Dedifferentiated amniotic fluid mesenchymal stem cell (primary cell): ENCODE results near the gene TMCC1.
"Not testable (repeated sequence)": the region's sequence is repeated elsewhere in the genome, so short reads cannot be mapped to it uniquely, and the experiment has no call there.

Experiments used
- DNase-seq: peaks from one replicate; pipeline ENCODE4 v3.0.0-alpha.2; 2016; ENCODE audit errors: extremely low spot score

Gene TMCC1

DNA sequence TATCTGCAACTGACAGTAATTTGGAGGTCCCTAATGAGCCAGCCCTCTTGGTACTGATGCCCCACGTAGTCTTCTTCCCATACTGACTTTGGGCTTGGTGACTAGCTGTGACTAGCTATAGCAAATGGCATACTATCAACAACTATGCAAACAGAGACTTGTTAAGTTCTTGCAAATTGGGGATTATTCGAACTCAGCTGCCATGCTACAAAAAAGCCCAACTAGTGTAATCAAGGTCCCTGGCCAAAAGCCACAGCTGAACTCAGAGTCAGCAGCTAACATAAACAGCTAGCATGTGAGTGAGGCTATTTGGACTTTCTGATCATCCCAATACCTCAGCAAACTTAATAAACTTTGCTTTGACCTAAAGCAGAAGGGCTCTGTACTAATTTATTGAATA is 165.8 kb downstream of the TMCC1 start:
- DNase-seq = no peak

DNA sequence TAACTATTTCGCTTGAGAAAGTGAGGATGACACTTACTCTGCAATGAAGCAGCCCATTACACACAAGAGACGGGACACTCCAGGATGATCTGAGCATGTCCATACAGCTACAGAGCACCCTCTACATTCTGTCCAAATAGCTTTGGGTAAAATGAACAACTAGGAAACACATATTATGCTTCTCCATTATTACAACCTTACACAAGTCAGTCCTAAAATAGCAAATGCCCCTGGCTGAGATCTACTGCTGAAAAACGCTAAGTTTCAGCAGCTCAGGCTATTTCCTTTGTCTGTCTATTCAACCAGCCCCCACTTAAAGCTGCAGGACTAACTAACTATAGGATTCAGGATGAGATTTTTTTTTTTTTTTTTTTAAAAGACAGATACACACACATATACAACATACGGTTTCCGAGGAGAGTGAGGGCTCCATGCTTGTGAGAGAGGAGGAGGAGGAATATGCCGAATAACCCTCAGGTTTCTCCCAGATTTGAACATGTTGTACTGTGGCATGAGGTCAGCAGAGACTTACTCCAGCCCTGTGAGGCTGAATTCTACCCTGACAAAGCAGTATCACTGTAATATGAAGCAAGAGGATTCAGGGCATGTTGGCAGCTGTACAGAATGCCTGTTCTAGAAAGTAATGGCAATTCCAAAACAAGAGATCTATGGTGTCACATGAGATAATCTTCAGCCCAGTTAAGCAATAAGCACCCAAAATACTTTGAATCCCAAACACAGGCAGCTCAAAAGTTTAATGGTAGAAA is 169.8 kb downstream of the TMCC1 start:
- DNase-seq = peak; percentile 92

DNA sequence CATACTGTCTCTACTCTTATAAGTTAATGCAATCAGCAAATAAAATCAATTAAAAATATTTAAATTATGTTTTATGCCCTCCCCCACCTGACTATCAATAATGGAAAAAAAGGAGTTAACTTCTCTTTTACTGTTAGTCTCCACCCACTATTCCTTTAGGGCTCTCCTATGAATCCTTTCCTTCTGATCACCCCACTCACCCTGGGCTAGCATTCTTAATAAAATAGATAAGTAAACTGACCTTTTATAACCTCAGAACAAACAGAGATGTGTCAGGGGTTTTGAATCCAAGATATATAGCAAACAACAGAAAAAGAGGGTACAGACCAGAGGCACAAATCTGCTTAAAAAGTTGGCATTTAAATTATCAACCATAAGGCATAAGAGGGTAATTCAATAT is 171.0 kb downstream of the TMCC1 start:
- DNase-seq = no peak

DNA sequence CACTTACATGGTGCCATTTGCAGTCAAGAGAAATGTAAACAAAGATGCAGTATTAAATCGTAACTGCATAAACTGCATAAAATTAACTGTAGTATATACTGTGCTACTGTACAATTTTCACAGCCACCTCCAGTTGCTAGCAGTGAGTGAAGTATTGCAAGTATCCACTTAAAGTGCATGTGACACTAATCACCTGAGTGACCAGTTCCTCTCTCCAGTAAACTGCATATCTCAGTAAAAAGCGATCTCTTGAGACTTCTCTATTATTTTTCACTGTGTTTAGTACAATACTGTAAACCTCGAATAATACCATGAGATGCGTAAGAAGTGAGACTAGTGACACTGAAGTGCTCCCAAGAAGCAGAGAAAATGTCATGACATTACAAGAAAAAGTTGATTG is 175.3 kb downstream of the TMCC1 start:
- no peak for DNase-seq

DNA sequence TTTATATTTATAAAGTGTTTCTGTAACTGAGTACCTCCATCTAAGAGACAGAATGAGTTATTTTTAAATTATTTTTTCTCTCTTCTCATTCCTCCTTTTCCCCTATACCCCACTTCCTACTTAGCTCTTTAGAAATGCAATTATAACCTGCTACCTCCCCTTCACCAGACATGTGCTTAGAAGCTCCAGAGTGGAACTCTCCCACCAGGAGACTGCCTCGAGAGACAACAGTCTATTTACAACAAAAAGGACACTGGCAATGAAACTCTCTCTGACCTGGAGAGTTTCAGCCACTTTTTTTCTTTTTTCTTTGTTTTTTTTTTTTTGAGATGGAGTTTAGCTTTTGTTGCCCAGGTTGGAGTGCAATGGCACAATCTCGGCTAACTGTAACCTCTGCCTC is 177.7 kb downstream of the TMCC1 start:
- no peak for DNase-seq

DNA sequence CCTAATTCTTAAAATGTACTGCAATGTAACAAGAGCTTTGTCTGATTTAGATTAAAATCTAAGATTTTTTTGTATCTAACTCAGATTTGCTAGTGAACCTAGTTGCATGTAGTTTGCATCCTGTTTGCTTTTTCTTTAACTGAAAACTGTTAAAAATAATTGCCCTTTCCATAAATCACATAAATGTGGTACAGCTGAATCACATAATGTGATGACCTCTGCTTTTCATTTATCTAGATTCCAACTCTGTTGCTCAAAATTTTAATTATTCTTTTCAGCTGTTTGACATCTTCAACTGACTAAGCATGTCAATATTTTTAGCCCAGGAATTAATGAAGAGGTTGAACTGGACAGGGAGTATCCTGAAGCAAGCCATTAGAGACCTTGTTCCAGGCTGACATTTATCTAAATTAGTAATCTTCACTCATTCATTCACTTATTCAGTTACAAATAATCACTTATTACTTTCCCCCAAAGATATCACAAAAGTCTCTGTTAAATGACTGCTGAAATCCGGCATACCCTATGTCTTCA is 185.1 kb downstream of the TMCC1 start:
- no peak for DNase-seq

DNA sequence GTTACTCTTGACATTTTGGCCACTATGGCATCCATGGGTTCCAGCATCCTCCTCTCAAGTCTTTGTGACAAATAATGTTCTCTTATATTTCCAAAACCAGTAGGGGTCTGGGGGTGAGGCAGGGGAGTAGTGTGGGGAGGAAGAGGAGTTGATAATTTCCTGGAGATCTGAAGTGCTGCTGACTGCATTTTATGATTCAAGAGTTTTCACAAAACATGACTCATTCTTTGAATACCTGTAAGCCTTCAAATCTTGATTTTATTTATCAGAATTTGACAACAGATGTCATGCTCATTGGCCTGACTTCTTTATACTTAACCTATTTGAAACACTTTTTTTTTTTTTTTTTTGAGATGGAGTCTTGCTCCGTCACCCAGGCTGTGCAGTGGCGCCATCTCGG is 188.2 kb downstream of the TMCC1 start:
- no peak for DNase-seq

DNA sequence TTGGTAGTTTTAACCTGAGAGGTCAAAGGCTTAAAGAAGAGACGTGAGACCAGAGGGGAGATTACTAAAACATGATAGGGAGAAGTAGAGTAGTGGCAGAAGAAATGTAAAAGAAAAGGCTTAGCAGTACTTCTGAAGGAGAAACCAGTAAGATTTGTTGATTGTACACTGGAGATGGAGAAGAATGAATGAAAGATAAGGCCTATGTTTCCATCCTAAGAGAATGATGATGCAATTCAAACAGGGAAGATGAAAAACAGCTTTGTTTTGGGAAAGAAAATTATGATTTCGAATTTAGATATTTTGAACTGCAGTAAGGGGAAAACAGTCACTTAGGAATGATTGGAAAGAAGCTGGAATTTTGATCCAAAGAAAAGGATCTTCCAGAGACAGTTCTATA is 189.6 kb downstream of the TMCC1 start:
- peak; percentile 26 for DNase-seq

DNA sequence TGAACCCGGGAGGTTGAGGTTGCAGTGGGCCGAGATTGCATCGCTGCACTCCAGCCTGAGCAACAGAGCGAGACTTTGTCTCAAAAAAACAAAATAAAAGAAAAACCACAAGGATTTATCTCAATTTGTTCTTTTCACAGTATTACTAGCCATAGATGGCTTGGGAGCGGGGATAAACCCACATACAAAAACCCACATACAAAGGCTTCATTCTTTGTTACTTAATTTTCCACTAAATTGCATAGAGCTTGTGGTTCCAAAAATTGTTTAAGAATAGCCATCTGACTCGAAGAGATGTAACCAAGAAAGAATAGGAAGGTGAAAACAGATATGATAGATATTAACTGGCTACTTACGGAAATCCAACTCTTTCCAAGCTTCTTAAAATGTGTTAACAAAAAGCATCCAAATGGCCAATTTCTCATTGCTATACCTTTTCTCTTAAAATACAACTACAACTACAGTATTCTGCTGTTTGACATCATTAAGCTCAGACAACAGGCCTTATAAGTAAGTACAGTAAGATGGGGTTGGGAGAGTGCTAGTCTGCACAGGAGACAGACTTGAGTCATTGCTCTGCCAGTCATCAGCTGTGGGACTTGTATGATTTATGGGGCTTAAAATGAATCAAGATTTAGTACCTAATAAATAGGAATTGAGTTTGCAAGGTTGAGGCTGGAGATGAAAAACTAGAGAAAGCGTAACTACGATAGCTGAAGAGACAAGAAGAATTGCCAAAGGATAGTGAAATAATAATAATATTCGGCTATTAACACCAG is 190.4 kb downstream of the TMCC1 start:
- no peak for DNase-seq

DNA sequence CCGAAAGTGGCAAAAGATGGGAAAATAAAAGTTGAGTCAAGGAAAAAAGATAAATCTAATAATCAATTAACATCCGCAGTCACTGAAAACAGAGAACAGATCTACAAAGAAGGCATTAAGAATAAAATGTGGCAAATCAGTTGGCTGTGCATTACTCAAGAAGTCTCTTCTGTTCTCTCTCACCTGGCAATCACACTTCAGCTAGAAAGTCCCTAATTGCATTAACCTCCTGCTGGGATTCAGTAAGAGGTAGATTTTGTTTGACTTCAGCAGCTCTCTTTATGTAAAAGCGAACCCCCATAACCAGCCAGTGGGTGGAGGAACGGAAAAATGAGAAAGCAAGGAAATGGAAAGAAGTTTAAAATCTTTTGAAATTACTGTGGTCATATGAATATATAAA is 192.3 kb downstream of the TMCC1 start:
- DNase-seq = no peak

DNA sequence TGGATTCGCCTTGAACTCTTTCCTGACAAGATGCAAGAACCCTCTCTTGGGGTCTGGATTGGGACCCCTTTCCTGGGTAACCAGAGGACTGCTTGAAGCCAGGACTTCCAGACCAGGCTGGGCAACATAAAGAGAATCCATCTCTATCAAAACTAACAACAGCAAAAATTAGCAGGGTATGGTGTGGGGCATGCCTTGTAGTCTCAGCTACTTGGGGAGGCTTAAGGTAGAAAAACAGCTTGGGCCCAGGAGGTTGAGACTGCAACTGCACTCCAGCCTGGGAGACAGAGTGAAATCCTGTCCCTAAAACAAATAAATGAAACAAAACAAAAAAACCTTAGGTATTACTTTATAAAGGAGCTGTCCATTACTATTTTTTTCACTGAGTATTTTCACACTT is 193.9 kb downstream of the TMCC1 start:
- no peak for DNase-seq

DNA sequence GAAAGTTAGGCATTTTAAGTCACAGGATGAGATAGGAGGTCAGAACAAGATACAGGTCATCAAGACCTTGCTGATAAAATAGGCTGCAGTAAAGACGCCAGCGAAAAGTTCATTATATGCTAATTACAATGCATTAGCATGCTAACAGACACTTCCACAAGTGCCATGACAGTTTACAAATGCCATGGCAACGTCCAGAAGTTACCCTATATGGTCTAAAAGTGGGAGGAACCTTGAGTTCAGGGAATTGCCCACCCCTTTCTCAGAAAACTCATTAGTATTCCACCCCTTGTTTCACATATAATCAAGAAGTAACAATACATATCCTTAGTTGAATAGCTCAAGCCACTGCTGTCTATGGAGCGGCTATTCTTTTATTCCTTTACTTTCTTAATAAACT is 194.3 kb downstream of the TMCC1 start:
- DNase-seq = no peak

DNA sequence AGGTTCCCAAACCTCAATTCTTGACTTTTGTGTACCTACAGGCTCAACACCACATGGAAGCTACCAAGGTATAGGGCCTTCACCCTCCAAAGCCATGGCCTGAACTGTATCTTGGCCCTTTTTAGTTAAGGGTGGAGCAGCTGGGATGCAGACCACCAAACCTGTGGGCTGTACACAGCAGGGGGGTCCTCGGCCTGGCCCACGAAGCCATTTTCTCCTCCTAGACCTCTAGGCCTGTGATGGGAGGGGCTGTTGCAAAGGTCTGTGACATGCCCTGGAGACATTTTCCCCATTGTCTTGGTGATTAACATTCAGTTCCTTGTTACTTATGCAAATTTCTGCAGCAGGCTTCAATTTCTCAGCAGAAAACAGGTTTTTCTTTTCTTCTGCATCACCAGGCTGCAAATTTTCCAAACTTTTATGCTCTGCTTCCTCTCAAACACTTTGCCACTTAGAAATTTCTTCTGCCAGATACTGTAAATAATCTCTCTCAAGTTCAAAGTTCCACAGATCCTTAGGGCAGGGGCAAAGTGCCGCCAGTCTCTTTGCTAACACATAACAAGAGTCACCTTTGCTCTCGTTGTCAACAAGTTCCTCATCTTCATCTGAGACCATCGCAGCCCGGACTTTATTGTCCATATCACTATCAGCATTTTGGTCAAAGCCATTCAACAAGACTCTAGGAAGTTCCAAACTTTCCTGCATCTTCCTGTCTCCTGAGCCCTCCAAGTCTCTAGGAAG is 196.1 kb downstream of the TMCC1 start:
- no peak for DNase-seq

DNA sequence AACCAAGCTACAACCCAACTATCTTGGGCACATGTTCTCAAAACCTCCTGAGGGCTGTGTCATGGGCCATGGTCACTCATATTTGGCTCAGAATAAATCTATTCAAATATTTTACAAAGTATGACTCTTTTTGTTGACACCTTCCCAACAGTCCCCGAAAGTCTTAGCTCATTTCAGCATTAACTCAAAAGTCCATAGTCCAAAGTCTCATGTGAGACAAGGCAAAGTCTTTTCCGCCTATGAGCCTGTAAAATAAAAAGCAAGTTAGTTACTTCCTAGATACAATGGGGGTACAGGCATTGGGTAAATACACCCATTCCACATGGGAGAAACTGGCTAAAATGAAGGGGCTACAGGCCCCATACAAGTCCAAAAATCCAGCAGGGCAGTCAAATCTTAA is 197.1 kb downstream of the TMCC1 start:
- DNase-seq = not testable (repeated sequence)

DNA sequence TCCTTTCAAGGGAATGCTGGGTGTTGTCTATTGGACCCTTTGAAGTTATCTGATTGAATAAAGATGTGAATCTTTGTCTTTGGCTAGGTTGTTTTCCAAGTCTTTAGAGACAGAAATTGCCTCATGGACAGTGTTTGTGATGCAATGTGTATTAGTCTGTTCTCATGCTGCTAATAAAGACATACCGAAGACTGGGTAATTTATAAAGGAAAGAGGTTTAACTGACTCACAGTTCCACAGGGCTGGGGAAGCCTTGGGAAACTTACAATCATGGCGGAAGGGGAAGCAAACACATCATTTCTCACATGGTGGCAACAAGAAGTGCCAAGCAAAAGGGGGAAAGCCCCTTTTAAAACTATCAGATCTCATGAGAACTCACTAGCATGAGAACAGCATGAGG is 198.3 kb downstream of the TMCC1 start:
- DNase-seq = no peak

DNA sequence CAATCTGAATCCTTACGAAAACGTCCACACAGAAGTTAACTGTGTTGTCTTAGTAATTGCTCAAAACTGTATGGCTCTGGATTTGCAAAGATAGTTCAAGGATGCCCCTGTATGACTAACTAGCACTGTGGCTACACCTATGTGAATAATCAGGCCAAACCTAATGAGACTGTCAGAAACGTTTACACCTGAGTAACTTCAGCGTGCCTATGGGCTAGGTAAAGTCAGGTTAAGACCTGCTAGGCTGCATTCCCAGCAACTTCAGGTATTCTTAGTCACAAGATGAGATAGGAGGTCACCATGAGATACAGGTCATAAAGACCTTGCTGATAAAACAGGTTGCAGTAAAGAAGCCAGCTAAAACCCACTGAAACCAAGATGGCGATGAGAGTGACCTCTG is 199.3 kb downstream of the TMCC1 start:
- DNase-seq = no peak

DNA sequence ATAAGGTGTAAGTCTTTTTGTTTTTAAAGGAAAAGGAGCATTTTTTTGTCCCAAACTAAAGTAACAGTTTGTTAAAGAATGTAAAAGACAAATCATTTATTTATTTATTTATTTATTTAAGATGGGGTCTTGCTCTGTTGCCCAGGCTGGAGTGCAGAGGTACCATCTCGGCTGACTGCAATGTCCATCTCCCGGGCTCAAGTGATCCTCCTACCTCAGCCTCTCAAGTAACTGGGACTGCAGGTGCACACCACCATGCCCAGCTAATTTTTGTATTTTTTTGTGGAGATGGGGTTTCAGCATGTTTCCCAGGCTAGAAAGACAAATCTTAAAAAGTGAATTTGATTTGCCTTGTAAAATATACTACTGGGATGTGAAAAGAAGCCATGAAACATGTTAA is 200.8 kb downstream of the TMCC1 start:
- no peak for DNase-seq

DNA sequence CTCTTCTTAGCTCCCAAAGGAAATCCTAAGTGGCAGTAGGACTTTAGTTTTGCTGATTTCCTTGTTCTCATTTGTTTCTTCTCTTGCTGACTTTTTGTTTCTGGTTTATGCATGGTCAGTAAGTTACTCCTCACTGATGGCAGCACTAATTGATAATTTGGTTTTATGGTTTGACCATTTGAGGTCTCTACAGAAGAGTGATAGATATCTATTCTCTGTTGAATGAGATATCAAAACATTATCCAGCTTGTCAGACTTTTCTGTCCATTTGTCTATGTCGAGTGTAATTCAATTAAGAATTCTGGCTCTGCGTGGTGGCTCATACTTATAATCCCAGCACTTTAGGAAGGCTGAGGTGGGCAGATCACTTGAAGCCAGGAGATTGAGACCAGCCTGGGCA is 202.5 kb downstream of the TMCC1 start:
- DNase-seq = no peak

DNA sequence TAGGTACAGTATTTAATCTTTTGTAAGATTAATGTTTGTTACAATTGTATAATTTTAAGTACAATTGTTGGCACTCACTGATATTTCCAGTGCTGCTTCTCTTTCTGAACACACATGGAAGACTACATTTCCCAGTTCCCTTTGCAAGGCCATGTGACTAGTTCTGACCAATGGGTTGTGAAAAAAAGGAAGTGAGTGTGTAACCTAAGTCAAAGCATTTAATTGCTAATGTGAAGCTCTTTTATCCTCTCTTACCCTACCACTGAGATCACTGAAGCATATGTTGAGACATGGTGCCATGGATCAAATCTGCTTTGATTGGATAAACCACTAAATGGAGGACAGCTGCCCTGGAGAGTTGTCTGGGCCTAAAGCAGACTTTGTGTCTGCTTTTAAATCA is 203.1 kb downstream of the TMCC1 start:
- DNase-seq = no peak

DNA sequence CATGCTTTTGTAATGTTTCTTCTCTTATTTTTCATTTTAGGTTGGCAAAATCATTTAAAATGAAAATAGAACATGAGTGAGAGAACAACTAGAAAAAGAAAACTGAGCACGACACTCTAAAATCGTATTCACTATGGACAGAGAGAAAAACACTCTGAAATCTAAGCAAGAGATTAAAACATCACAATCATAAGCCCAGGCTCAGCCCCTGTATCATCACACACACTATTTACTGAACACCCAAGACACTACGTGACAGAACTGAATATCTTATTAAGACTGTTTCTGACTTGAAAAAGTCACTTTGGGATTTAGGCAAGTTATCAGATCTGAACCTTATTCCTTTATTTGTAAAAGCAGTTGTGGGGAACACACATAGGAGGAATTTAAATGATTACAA is 204.5 kb downstream of the TMCC1 start:
- DNase-seq = no peak

DNA sequence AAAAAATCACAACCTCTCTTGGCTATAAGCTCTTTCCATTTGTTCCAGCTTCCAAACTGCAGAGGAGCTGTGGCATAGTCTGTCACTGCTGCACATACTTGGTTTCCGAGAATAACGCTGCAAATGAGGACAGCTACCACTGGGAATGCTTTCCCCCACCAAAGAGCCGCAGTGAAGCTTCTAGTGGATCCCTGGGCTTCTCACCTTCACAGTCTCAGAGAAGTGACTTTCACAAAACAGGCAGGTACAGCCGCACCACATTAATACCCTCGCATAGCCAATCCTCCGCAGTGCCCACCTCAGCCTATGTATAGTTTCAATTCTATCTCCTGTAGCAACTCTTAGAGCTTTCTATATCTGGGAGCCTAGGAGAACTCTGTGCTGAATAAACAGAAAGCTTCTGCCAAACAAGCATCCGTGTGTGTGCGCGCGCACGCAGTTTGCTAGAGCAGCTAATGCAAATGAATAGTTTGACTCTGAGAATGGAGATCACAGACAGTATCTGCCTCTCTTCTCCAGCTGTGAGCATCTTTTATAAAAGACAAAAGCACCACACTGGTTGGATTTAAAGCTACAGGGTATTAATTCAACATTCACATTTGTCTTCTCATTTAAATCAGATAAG is 205.1 kb downstream of the TMCC1 start:
- no peak for DNase-seq

DNA sequence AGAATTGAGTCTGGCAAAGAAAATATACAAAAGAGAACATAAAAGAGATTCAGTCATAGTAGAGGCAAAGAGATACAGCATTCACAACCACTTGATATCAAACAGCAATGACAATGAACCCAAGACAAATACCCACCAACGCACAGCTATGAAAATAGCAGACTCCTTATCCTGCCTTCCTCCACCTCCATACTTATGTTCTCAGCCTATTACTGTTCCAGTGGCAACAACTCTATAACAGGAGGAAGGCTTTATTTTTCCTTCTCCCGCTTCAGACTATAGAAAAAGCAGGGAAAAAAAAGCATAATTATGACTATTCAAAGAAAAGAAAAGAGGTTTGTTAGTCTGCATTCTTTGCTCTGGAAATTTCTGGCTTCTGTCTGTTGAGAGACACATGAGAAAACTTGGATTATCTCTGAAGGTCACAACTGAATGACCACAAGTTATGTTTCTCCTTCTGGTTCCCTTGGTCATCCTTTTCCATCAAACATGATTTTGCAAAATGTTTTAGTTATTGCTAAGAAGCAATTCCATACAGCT is 205.9 kb downstream of the TMCC1 start:
- no peak for DNase-seq
